Iris pigment epithelial cell (primary cell): ENCODE data around the gene TSPYL1.

ENCODE experiments used
- DNase-seq: peaks from one replicate; pipeline ENCODE4 v3.0.0-alpha.2; 2011; ENCODE audit warnings: low read depth

The TSPYL1 gene

DNA sequence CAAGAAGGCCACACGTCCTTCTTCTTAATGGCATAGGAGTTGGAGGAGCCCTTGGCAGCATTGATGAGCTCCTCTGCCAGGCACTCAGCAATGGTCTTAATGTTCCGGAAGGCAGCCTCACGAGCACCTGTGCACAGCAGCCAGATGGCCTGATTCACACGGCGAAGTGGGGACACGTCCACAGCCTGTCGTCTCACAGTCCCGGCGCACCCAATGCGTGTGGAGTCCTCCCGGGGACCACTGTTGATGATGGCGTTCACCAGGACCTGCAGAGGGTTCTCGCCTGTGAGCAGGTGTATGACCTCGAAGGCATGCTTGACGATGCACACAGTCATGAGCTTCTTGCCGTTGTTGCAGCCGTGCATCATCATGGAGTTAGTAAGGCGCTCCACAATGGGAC, 21.2 kb downstream of the TSPYL1 start:
- no peak for DNase-seq

DNA sequence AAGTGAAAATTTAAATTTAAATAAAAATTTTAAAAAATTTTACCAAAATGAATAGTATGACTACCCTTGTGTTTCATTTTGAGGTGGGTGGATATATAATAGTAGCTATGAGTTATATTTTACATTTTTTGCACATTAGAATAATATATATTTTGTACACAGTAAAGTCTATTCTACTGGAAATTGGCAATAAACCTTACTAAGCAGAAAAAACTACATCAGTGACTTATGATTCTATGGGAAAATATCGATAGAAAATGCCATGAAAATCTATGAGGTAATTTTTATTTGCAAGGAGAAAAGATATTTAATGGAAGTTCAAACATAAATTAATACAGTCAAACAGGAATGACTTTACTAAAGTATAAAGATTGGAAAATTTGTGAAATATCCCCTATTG, 23.0 kb downstream of the TSPYL1 start:
- no peak for DNase-seq

DNA sequence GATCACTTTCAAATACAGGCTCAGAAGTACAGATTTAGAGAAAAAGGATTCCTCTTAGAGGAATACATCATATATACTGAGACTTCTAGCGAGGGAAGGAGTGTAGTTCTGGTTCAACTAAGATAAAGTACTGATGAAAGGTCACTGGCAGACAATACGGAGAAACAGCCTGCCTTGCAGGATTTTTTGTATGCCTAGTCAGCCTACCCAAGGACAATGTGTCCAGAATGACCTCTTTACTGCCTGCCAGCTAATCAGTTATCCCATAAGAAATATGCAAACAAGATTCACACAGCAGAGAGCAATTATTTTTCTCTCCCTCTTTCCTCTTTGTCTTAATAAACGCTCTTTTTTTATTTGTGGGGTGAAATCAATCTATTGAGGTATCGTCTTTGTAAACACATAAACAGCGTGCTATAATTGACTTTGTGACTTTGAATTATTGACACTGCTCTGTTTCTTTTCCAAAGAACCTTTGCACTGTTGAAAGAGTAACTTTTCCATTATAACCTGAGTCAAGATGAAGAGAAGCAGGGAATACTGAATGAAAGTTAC, 24.4 kb downstream of the TSPYL1 start:
- peak; percentile 18 for DNase-seq

DNA sequence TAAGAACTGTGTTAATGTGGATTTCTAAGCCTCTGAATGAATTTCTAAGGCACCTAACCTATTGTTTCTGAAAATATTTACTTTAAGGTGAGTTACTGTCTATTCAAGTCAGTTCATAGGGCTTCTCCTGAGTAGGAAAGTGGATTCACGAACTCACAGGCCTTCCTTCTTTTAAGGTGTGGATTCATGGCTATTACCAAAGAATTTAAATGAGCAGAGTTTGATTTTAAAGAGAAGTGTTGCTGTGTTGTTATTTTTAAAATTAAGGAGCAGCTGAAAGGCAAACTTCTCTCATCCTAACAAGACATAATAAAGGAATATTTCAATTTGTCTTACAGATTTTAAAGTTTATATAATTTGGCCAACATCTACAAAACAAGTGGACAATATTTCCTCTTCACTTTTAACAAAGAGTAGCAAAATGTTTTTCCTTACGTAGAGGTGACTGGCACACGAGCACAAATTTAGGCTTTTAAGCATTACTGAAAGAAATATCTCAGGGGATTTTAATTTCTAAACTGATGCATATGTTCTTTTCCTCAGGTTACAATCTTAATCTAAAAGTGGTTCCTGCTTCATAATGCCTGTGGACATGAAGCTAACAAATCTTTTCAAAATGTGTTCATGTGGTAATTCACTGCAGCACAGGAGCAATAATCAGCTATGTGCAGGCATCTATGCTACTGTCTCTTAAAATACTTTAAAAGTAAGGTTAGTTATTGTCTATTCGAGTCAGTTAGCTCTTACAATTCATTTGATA, 25.3 kb downstream of the TSPYL1 start:
- no peak for DNase-seq

DNA sequence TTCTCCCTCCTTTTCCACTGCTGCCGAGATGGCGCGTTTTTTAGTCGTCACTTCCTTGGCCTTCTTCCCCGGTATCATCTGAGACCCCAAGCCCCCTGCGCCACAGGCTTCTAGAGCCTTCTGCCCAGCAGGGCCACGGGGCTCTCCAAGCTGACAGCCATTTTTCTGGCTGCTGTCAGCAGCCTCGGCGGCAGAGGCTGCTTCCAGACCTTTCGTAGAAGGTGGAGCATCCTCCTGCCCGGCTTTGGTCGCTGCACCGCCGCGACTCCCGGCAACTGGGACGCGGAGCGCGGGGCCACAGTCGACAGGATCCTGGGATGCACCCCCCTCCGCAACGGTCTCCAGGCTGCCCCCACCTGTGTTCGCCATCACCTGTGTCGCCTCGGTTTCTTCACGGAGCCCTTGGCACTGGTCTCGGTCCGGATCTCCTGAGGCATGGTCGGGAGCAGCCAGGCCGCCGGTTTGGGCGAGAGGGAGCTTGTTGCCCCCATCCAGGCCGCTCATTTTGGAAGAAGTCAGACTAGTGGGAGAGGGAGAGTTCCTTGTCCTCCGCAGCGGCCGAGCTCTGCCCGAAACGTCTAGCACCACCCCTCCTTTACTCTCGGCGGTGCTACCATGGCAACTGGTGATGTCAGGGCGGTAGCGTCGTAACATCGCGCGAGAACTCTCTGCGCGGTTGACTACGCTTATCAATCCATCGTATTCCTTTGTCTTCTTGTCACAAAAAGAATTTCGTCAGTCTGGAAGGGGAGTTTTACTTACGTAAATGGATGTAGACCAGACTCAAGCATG, 26.0 kb downstream of the TSPYL1 start, which contains the start of gene TSPYL4:
Gene TSPYL4 (minus strand): TSS at position 571 of the 792 bp plus-strand sequence. CDS start 67 bp downstream, at position 504.
- peak; percentile 95 for DNase-seq

DNA sequence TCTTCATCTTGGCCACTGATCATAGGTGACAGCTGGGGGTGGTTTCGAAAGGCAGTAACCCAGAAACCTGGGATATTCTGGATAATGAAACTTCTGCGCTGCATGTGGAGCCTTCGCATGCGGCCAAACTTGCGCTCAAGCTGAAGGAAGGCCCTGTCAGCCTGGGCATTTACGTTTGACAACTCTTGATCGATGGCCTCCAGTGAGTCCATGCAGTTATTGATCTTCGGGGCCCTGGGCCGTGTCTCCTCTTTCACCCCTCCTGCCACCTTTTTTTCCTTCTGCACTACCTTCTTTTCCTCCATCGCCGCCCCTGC, 26.6 kb downstream of the TSPYL1 start:
- no peak for DNase-seq

DNA sequence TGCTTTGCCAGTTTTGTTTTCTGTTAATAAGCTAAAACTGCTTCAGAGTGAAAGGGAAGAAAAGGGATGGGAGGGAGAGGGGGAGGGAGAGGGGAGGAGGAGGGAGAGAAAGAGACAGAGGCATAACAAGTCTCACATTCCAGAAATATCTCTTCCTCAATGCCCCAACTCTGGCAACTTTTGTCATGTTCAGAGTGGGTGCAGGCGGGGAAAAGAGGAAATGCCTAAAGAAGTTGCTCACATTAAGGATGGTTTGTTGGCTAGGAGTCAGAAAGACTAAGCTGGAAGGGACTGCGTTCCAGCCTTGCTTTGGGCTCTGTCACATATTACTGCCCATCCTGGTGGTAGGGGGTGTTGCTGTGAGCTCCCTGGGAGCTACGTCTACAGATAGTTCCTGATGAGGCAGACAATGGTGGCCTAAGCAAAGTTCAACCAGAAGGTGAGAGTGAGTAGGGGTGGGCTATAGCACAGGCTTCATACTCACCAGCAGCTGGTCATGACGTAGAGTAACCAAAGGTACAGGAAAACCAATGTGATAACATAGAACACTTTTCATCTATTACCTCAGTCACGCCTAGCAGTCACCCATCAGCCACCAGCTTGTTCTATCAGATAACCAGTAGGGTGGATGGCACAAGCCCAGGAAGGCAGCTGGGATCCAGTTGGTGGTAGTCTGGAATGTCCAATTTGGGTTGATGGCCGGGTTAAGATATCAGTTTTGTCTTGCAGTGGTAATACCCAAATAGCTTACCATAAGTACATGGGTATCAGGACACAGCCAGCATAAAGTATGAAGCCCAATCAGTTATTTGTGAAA, 28.0 kb downstream of the TSPYL1 start:
- DNase-seq = peak; percentile 71

DNA sequence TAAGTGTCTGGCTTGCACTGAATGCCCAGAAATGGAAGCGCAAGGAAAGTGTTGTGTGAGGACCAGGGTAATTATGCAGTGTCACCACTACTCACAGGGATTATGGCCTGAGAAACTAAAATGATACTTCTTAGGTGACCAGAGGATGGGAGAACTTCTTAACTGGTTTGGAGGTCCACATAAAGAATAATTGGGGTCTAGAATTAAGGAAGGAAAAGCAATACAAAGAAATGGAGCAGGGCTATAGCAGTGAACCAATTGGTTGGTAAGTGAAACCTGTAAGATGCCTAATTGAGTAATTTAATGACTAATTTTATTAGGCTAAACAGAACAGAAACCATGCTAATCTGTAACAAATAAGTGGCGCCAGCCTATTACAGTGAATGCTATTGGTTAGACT, 31.2 kb downstream of the TSPYL1 start:
- no peak for DNase-seq

DNA sequence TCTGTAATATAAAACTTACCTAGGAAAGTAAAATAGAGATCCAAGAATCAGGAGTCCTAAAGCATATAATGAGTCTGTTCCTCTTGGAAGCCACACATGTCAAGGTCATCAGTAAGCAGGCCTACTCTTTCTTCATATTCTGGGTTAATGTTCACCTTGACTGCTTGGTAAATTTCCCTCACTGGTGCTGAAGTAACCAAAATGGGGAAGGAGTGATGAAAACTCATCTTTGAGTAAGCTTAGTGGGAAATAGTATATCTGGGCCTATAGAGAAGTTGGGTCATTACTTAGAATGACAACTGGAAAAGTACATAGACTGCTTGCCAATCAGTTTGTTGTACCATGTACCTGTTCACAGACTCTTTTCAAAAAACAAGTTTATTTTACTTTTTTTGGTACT, 32.4 kb downstream of the TSPYL1 start:
- DNase-seq = no peak

DNA sequence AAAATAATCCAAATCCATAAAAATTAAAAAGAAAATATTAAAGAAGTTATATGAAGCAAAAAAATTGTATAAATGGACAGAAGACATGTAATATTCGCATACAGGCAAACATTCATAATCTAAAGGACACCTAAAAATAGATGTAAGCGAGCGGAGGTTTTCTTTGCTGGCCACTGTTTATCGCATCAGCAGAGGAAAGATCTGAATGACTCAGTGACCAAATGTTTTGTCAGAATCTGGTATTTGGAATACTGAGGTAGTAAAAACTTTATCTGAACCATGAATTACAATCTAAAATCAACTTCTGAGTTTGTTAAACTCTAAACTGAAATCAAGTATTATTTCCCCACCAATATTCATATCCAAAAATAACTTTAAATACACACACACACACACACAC, 33.6 kb downstream of the TSPYL1 start:
- DNase-seq = peak; percentile 87

DNA sequence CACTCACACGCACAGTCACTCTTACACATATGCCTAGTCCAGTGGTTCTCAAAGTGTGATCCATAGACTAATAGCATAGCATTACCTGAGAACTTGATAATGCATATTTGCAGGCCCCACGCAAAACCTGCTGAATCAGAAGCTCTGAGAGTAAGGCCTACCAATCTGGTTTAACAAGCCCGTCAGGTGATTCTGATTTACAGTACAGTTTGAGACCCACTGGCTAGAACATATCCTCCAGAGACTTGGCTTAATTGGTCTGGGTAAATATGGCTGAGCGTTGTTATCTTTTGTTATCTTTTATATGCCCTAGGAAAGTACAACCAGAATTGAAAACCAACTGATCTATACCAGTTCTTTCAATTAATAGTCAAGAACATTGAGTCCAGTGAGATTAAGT, 35.4 kb downstream of the TSPYL1 start:
- DNase-seq = no peak

DNA sequence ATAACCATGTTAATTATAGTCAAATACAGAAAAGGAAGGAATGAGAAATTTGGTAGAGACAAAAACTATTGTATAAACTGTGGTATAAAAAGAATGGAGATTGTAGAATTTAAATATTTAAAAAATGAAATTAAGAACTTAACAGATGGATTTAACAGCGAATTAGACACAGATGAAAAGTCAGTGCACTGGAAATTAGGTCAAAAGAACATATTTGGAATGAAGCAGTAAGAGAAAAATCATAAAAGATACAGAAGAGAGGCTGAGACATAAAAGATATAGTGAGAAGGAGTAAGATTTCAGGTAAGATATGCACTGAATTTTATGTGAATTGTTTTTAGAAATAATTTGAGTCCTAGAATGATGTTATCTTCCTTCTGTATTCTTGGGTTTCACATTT, 39.9 kb downstream of the TSPYL1 start:
- no peak for DNase-seq

DNA sequence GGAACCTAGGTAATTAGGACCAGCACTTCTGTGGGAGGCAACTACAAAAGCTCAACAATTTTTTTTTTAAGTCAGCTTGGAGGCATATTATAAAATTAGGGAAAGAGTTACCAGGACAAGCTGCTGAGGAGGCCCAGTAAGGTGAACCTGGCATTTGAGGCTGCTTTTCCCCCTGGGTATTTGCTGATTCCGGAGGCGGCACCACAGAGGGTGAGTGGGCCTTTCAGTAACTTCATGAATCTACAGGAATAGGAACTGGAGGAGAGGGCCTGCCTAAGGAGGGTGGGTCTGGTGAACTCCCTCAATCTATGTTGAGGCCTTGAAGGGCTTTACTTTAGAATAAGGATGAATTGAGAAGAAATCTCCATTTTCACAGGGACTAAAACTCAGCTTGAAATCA, 40.5 kb downstream of the TSPYL1 start:
- no peak for DNase-seq

DNA sequence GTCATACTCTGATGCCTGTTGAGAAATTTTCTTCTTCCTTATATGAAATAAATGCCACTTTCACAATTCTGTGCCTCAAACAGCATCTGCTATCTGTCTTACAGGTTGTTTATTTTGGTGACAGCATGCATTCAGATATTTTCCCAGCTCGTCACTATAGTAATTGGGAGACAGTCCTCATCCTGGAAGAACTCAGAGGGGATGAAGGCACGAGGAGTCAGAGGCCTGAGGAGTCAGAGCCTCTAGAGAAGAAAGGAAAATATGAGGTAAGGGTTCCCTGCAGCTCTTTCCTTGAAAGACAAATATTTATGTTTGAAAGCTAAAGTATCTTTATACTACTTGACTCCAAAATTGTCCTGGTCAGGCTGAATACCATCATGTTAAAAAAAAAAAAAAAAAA, 41.6 kb downstream of the TSPYL1 start:
- DNase-seq = no peak

DNA sequence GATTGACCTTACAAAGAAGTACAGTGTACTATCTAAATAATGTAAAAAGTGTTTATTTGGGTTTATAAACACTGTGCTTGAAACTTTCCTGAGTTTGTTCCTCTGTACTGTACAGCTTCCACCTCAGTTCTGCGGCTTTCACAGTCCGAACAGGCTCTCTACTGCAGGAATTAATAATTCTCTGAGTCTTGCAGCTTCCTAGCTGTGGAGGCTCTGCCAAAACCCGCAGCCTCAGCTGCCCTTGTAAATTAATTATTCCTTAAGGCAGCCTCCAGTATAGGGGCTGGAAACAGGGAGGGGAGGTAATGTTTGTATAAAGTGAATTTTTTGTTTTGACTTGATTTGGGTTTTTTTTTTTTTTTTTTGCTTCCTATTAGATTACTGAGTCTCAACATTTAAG, 45.0 kb downstream of the TSPYL1 start:
- DNase-seq = no peak

DNA sequence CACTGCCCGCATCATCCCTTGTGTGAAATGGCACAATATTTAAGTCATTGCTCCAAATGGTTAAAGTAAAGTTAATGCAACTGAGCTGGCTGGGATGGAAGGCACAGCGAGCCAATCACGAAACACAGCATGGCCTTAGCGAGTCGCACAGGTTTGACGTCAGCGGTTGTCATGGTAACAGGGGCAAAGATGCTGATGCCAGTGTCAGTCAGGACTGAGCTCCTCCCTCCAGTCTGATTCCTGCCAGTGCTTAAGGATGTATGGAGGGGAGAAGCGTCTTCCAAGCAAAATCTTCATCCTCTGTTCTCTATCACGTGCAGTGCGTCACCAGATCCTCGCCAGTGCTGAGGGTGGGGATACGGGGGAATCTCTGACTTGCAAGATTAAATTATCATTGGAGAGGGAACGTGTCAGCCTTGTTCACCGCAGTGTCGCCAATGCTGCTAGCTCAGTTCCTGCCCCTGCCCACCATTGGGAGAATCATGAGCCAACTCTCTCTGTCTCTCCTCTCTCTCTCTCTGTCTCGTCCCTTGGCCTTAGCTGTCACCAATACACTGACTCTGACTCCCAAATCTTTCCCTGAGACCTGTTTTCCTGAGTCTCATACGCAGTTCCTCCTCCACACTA, 50.3 kb downstream of the TSPYL1 start:
- peak; percentile 95 for DNase-seq
